Stimulated activated CD4-positive, alpha-beta T cell treated with anti-CD3 and anti-CD28 coated beads, Interleukin-12 subunit alpha, Interleukin-12 subunit beta, amount 100 ng/mL, for 24 hours (primary cell): ENCODE data around the gene NEK4.

Experiments used
- DNase-seq, 2 experiments: peaks; one replicate each; pipeline ENCODE4 v3.0.0-alpha.2; 2020; ENCODE audit warnings: low read depth in 2 of 2

Gene NEK4

GRCh38 chr3:52770496-52771333 is at the start of gene NEK4:
TSS of gene NEK4 (minus strand) at chr3:52770940. CDS start at chr3:52770746, 194 bp downstream.
- DNase-seq, result peak; percentile 78 to 84

- no peak for DNase-seq
These were observed 49.2 kb upstream of the NEK4 start for GRCh38 chr3:52819936-52820335.

- no peak for DNase-seq
These were observed 47.1 kb upstream of the NEK4 start for GRCh38 chr3:52817860-52818259.

GRCh38 chr3:52817221-52817620 is 46.5 kb upstream of the NEK4 start:
- DNase-seq, result no peak

GRCh38 chr3:52816654-52817053 is 45.9 kb upstream of the NEK4 start:
- DNase-seq, result no peak

- DNase-seq, result no peak
These were observed 45.5 kb upstream of the NEK4 start for GRCh38 chr3:52816199-52816598.

- no peak for DNase-seq
These were observed 43.1 kb upstream of the NEK4 start for GRCh38 chr3:52813810-52814209.

GRCh38 chr3:52811452-52812011 is 40.8 kb upstream of the NEK4 start:
- DNase-seq, result no peak

GRCh38 chr3:52810923-52811322 is 40.2 kb upstream of the NEK4 start:
- no peak for DNase-seq

GRCh38 chr3:52809662-52810377 is 39.1 kb upstream of the NEK4 start:
- no peak for DNase-seq

- DNase-seq, result no peak
These were observed 38.4 kb upstream of the NEK4 start for GRCh38 chr3:52809149-52809548.

GRCh38 chr3:52805270-52806039 is 34.7 kb upstream of the NEK4 start:
- no peak for DNase-seq

- no peak for DNase-seq
These were observed 31.1 kb upstream of the NEK4 start for GRCh38 chr3:52801839-52802238.

- no peak for DNase-seq
These were observed 29.3 kb upstream of the NEK4 start for GRCh38 chr3:52800079-52800478.

- DNase-seq, result no peak
These were observed 28.3 kb upstream of the NEK4 start for GRCh38 chr3:52798978-52799476.

GRCh38 chr3:52798376-52798977 is 27.7 kb upstream of the NEK4 start:
- no peak for DNase-seq

- DNase-seq, result no peak
These were observed 25.7 kb upstream of the NEK4 start for GRCh38 chr3:52796411-52796810.

GRCh38 chr3:52795298-52795900 is 24.7 kb upstream of the NEK4 start:
- no peak for DNase-seq

GRCh38 chr3:52794612-52795099 is 23.9 kb upstream of the NEK4 start, which contains the start of gene ITIH3:
TSS of gene ITIH3 (plus strand) at chr3:52794796. CDS start at chr3:52794804, 8 bp downstream.
- DNase-seq, result no peak

- no peak for DNase-seq
These were observed 23.2 kb upstream of the NEK4 start for GRCh38 chr3:52793702-52794611.
